GM19025 (cell line): ENCODE data around the gene JAK1.
A peak's percentile ranks its signal among the peaks of the same experiment; 100 is the strongest.

Experiments
- ATAC-seq: cut with Tn5 transposase; IDR thresholded peaks from one replicate; pipeline ENCODE4 v1.9.1; 2021; ENCODE audit warnings: mild to moderate bottlenecking, low read depth, moderate library complexity; ENCODE audit not compliant: unreplicated experiment

JAK1 gene

GRCh38 chr1:64895500-64895899 lies 70.8 kb downstream of the JAK1 start:
- peak; percentile 50 for ATAC-seq

- ATAC-seq, result no peak
These were observed 71.7 kb downstream of the JAK1 start for GRCh38 chr1:64894438-64895196.

GRCh38 chr1:64893921-64894320 lies 72.4 kb downstream of the JAK1 start:
- no peak for ATAC-seq

GRCh38 chr1:64892576-64893573 lies 73.5 kb downstream of the JAK1 start:
- no peak for ATAC-seq

GRCh38 chr1:64891448-64891825 lies 74.9 kb downstream of the JAK1 start:
- no peak for ATAC-seq

GRCh38 chr1:64890699-64891447 lies 75.5 kb downstream of the JAK1 start:
- ATAC-seq, result no peak

GRCh38 chr1:64887689-64888217 lies 78.6 kb downstream of the JAK1 start:
- ATAC-seq, result no peak

- ATAC-seq, result no peak
These were observed 79.5 kb downstream of the JAK1 start for GRCh38 chr1:64886877-64887276.

- ATAC-seq, result no peak
These were observed 80.7 kb downstream of the JAK1 start for GRCh38 chr1:64885648-64886047.

- ATAC-seq, result no peak
These were observed 81.9 kb downstream of the JAK1 start for GRCh38 chr1:64884261-64885040.

- peak; percentile 80 for ATAC-seq
These were observed 83.6 kb downstream of the JAK1 start for GRCh38 chr1:64882574-64883255.

- ATAC-seq, result no peak
These were observed 85.1 kb downstream of the JAK1 start for GRCh38 chr1:64881281-64881680.

- no peak for ATAC-seq
These were observed 85.9 kb downstream of the JAK1 start for GRCh38 chr1:64880449-64880848.

- no peak for ATAC-seq
These were observed 87.3 kb downstream of the JAK1 start for GRCh38 chr1:64878931-64879611.

GRCh38 chr1:64878090-64878489 lies 88.3 kb downstream of the JAK1 start:
- no peak for ATAC-seq

- no peak for ATAC-seq
These were observed 88.8 kb downstream of the JAK1 start for GRCh38 chr1:64877598-64877997.

GRCh38 chr1:64877151-64877550 lies 89.2 kb downstream of the JAK1 start:
- ATAC-seq, result no peak

- ATAC-seq, result no peak
These were observed 90.7 kb downstream of the JAK1 start for GRCh38 chr1:64875606-64876005.

- no peak for ATAC-seq
These were observed 91.2 kb downstream of the JAK1 start for GRCh38 chr1:64875101-64875500.
